Neural cell (in vitro differentiated cells): ENCODE data around the gene ZBTB42. TPM values are rescaled to one million over a fixed set of nuclear protein-coding genes. Genes with fewer than 3 reads are reported as not detected.
"Not testable (repeated sequence)": the region's sequence is repeated elsewhere in the genome, so short reads cannot be mapped to it uniquely, and the experiment has no call there.

ENCODE experiments used
- H2AFZ ChIP-seq: fragments of 200-600, 300-800 bp; sonication (generic), shearing (Covaris generic); 2 replicates; pipeline ENCODE4 v1.6.0; 2014; ENCODE audit warnings: low read depth, mild to moderate bottlenecking, antibody characterized with exemption, low read length, moderate library complexity
- H3F3A ChIP-seq: fragments of 200-600 bp; shearing (Covaris generic); 2 replicates; pipeline ENCODE4 v1.6.1; 2016; ENCODE audit warnings: mild to moderate bottlenecking, moderate library complexity, mixed read lengths, antibody characterized with exemption, low read length; ENCODE audit not compliant: insufficient read depth, poor library complexity, severe bottlenecking
- H3K27ac ChIP-seq: fragments of 200-600, 300-800 bp; sonication (generic), shearing (Covaris generic); 2 replicates; pipeline ENCODE4 v1.5.1; 2014; ENCODE audit warnings: mild to moderate bottlenecking, low read length, moderate library complexity
- H3K27me3 ChIP-seq: fragments of 300-800, 200-600 bp; sonication (generic), shearing (Covaris generic); 2 replicates; pipeline ENCODE4 v1.6.0; 2014; ENCODE audit warnings: mild to moderate bottlenecking, low read depth, low read length, moderate library complexity; ENCODE audit not compliant: insufficient read depth
- H3K36me3 ChIP-seq: fragments of 300-800, 200-600 bp; sonication (generic), shearing (Covaris generic); 2 replicates; pipeline ENCODE4 v1.5.1; 2014; ENCODE audit warnings: mild to moderate bottlenecking, antibody characterized with exemption, low read length, moderate library complexity; ENCODE audit not compliant: insufficient read depth
- H3K4me2 ChIP-seq: fragments of 300-800, 200-600 bp; sonication (generic), shearing (Covaris generic); 2 replicates; pipeline ENCODE4 v1.6.0; 2014; ENCODE audit warnings: mild to moderate bottlenecking, low read length
- H3K4me3 ChIP-seq: fragments of 300-800, 200-600 bp; sonication (generic), shearing (Covaris generic); 2 replicates; pipeline ENCODE4 v1.5.1; 2014; ENCODE audit warnings: mild to moderate bottlenecking, low read length, moderate library complexity
- H3K79me2 ChIP-seq: fragments of 200-600 bp; shearing (Covaris generic); replicated peaks from 2 replicates; pipeline ENCODE4 v1.6.0; 2014; ENCODE audit warnings: mild to moderate bottlenecking, low read length, moderate library complexity; ENCODE audit not compliant: insufficient read depth
- H3K9ac ChIP-seq: fragments of 300-800, 200-600 bp; sonication (generic), shearing (Covaris generic); 2 replicates; pipeline ENCODE4 v1.6.1; 2016; ENCODE audit warnings: mild to moderate bottlenecking, low read length, mixed read lengths
- H3K9me2 ChIP-seq: fragments of 200-600 bp; shearing (Covaris generic); 2 replicates; pipeline ENCODE4 v1.6.1; 2016; ENCODE audit warnings: mild to moderate bottlenecking, low read length, mixed read lengths; ENCODE audit not compliant: insufficient read depth
- H3K9me3 ChIP-seq: fragments of 200-600, 300-800 bp; sonication (generic), shearing (Covaris generic); 2 replicates; pipeline ENCODE4 v1.6.1; 2016; ENCODE audit warnings: mild to moderate bottlenecking, mixed run types, low read length, moderate library complexity, mixed read lengths
- H4K20me1 ChIP-seq: fragments of 200-600 bp; shearing (Covaris generic); 2 replicates; pipeline ENCODE4 v1.6.1; 2016; ENCODE audit warnings: mild to moderate bottlenecking, mixed run types; ENCODE audit not compliant: insufficient read depth
- EP300 ChIP-seq: fragments of 450-650 bp; conservative IDR thresholded peaks from 2 replicates; pipeline ENCODE4 v1.6.1; 2014; ENCODE audit warnings: antibody characterized with exemption, mild to moderate bottlenecking, moderate library complexity; ENCODE audit not compliant: poor library complexity, severe bottlenecking
- EZH2 ChIP-seq: fragments of 200-600, 300-800 bp; shearing (Covaris generic), sonication (generic); IDR thresholded peaks from 2 replicates; pipeline ENCODE4 v1.6.1; 2014; ENCODE audit warnings: antibody characterized with exemption, low read length, borderline replicate concordance, mild to moderate bottlenecking; ENCODE audit not compliant: insufficient read depth, poor library complexity, severe bottlenecking
- MXI1 ChIP-seq: fragments of 450-650 bp; conservative IDR thresholded peaks from 2 replicates; pipeline ENCODE4 v1.6.1; 2014; ENCODE audit warnings: antibody characterized with exemption, mild to moderate bottlenecking; ENCODE audit not compliant: poor library complexity, severe bottlenecking
- POLR2AphosphoS5 ChIP-seq: IDR thresholded peaks from 2 replicates; pipeline ENCODE4 v1.6.1; 2012
- RAD21 ChIP-seq: fragments of 450-650 bp; conservative IDR thresholded peaks from 2 replicates; pipeline ENCODE4 v1.6.1; 2014; ENCODE audit warnings: antibody characterized with exemption, mild to moderate bottlenecking, moderate library complexity
- SMC3 ChIP-seq: fragments of 450-650 bp; conservative IDR thresholded peaks from 2 replicates; pipeline ENCODE4 v1.6.1; 2014; ENCODE audit warnings: antibody characterized with exemption, mild to moderate bottlenecking, moderate library complexity; ENCODE audit not compliant: poor library complexity
- TAF1 ChIP-seq: IDR thresholded peaks from 2 replicates; pipeline ENCODE4 v1.6.1; 2012; ENCODE audit warnings: low read depth
- polyA plus RNA-seq: library from polyadenylated mRNA; depleted of rRNA; stranded (reverse); fragments of >200 nt; gene quantifications from 2 replicates; pipeline ENCODE4 v1.2.3, GENCODE V29; 2014
- TF ChIP-seq, protein P1 (sequence below): IDR thresholded peaks from 2 replicates; pipeline ENCODE4 v1.6.1; 2012; ENCODE audit warnings: borderline replicate concordance
- TF ChIP-seq, protein P2 (sequence below): fragments of 450-650 bp; IDR thresholded peaks from 2 replicates; pipeline ENCODE4 v1.5.1; 2014; ENCODE audit warnings: antibody characterized with exemption, mild to moderate bottlenecking, moderate library complexity; ENCODE audit not compliant: poor library complexity, severe bottlenecking

Gene ZBTB42
- polyA plus RNA-seq, 1 donor from 2014 or later, result not detected

DNA sequence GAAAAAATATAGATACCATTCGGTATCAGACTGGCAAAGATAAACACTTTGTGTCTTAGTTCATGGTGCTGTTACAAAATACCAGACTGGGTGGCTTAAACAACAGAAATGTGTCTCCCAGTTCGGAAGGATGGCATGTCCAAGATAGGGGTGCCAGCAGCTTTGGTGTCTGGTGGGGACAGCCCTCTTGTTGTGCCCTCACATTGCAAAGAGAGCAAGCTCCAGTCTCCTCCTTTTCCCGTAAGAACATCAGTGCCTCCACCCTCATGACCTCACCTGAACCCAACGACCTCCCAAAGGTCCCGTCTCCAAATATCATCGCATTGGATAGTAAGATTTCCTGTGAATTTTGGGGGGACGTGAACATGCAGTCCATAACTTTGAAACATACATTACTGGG lies 12.4 kb downstream of the ZBTB42 start:
- Histone ChIP-seq H4K20me1 (no peaks in the 10 kb centered on the region), H3K4me2 (no peak overlapping the region), H3K9me3 (no peaks in the 10 kb centered on the region), H3K4me3 (no peak overlapping the region), H3K79me2 (no peaks in the 10 kb centered on the region), H3K36me3 (no peaks in the 10 kb centered on the region), H3F3A (no peaks in the 10 kb centered on the region), H3K27ac (no peak overlapping the region), H3K27me3 (no peaks in the 10 kb centered on the region), H3K9ac (no peak overlapping the region), H3K9me2 (no peaks in the 10 kb centered on the region), H2AFZ (no peak overlapping the region)
- TF ChIP-seq TAF1, result no peak

DNA sequence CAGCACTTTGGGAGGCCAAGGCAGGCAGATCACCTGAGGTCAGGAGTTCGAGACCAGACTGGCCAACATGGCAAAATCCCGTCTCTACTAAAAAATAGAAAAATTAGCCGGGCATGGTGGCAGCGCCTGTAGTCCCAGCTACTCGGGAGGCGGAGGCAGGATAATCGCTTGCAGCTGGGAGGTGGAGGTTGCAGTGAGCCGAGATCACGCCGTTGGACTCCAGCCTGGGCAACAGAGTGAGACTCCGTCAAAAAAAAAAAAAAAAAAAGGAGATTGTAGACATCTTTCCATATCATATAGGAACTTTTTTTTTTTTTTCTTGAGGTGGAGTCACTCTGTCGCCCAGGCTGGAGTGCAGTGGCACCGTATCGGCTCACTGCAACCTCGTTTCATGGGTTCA lies 13.8 kb downstream of the ZBTB42 start:
- H2AFZ ChIP-seq, H3K9me3 ChIP-seq, H3K79me2 ChIP-seq, H3F3A ChIP-seq, H4K20me1 ChIP-seq, H3K36me3 ChIP-seq, H3K27ac ChIP-seq, H3K9ac ChIP-seq, H3K9me2 ChIP-seq, H3K27me3 ChIP-seq, H3K4me2 ChIP-seq: not testable (repeated sequence)
- peak overlapping the region; percentile 91 for H3K4me3 ChIP-seq

DNA sequence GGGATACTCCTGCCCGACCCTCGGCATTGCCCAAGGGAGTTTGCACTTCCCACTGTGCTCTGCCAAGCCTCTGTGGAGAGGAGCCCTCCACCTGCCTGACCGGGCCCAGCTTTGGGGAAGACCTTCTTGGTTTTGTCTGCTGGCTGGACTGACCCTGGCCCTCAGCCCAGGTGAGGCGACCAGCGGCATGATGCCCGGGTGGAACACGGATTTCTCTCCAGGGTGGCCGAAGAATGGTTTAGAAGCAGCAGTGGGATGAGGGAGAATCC lies 15.6 kb downstream of the ZBTB42 start:
- peak overlapping the region; percentile 90 for H2AFZ ChIP-seq
- H3K27ac ChIP-seq, result peak overlapping the region; percentile 94
- TF ChIP-seq EP300 (no peak), TAF1 (no peak), SMC3 (no peak), EZH2 (no peak), RAD21 (no peak), POLR2AphosphoS5 (no peak), MXI1 (no peak)
- TF ChIP-seq, protein P1, sequence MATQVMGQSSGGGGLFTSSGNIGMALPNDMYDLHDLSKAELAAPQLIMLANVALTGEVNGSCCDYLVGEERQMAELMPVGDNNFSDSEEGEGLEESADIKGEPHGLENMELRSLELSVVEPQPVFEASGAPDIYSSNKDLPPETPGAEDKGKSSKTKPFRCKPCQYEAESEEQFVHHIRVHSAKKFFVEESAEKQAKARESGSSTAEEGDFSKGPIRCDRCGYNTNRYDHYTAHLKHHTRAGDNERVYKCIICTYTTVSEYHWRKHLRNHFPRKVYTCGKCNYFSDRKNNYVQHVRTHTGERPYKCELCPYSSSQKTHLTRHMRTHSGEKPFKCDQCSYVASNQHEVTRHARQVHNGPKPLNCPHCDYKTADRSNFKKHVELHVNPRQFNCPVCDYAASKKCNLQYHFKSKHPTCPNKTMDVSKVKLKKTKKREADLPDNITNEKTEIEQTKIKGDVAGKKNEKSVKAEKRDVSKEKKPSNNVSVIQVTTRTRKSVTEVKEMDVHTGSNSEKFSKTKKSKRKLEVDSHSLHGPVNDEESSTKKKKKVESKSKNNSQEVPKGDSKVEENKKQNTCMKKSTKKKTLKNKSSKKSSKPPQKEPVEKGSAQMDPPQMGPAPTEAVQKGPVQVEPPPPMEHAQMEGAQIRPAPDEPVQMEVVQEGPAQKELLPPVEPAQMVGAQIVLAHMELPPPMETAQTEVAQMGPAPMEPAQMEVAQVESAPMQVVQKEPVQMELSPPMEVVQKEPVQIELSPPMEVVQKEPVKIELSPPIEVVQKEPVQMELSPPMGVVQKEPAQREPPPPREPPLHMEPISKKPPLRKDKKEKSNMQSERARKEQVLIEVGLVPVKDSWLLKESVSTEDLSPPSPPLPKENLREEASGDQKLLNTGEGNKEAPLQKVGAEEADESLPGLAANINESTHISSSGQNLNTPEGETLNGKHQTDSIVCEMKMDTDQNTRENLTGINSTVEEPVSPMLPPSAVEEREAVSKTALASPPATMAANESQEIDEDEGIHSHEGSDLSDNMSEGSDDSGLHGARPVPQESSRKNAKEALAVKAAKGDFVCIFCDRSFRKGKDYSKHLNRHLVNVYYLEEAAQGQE, result no peak
- TF ChIP-seq, protein P2, sequence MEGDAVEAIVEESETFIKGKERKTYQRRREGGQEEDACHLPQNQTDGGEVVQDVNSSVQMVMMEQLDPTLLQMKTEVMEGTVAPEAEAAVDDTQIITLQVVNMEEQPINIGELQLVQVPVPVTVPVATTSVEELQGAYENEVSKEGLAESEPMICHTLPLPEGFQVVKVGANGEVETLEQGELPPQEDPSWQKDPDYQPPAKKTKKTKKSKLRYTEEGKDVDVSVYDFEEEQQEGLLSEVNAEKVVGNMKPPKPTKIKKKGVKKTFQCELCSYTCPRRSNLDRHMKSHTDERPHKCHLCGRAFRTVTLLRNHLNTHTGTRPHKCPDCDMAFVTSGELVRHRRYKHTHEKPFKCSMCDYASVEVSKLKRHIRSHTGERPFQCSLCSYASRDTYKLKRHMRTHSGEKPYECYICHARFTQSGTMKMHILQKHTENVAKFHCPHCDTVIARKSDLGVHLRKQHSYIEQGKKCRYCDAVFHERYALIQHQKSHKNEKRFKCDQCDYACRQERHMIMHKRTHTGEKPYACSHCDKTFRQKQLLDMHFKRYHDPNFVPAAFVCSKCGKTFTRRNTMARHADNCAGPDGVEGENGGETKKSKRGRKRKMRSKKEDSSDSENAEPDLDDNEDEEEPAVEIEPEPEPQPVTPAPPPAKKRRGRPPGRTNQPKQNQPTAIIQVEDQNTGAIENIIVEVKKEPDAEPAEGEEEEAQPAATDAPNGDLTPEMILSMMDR, result no peak

More for the DNA sequence above, 15.6 kb downstream of the ZBTB42 start:
- H3K9ac ChIP-seq, result peak overlapping the region; percentile 96
- peak overlapping the region; percentile 91 for H3K4me3 ChIP-seq
- H3F3A ChIP-seq, result no peaks in the 10 kb centered on the region
- H3K27me3 ChIP-seq, result no peaks in the 10 kb centered on the region
- no peaks in the 10 kb centered on the region for H4K20me1 ChIP-seq
- no peaks in the 10 kb centered on the region for H3K79me2 ChIP-seq
- H3K36me3 ChIP-seq, result no peaks in the 10 kb centered on the region
- H3K4me2 ChIP-seq, result peak overlapping the region; percentile 98
- no peaks in the 10 kb centered on the region for H3K9me3 ChIP-seq
- H3K9me2 ChIP-seq, result no peaks in the 10 kb centered on the region
